Measurements from ENCODE around the gene NDNF.

The NDNF gene

GRCh38 chr4:121011780-121012340 lies 60.5 kb downstream of the NDNF start:
- no peak for DNase-seq

- no peak for DNase-seq
These were observed 61.2 kb downstream of the NDNF start for GRCh38 chr4:121011138-121011537.

GRCh38 chr4:121009578-121010478 lies 62.5 kb downstream of the NDNF start:
- peak; percentile 3 for DNase-seq

GRCh38 chr4:121007660-121008059 lies 64.7 kb downstream of the NDNF start:
- DNase-seq: no peak

GRCh38 chr4:121003863-121004262 lies 68.5 kb downstream of the NDNF start:
- DNase-seq: no peak

- DNase-seq: no peak
These were observed 76.9 kb downstream of the NDNF start for GRCh38 chr4:120995266-120996010.

GRCh38 chr4:120994521-120994920 lies 77.8 kb downstream of the NDNF start:
- no peak for DNase-seq

GRCh38 chr4:120991885-120992284 lies 80.5 kb downstream of the NDNF start:
- no peak for DNase-seq

- no peak for DNase-seq
These were observed 82.1 kb downstream of the NDNF start for GRCh38 chr4:120990246-120990645.

Data from CD4-positive, alpha-beta T cell treated with Interleukin-12 subunit alpha and Interleukin-12 subunit beta, for 1 hour (primary cell).